Tibial artery (tissue), 4 donors: ENCODE results near the gene DNTTIP2.

Experiments
- DNase-seq, 2 donors: peaks; one replicate each; pipeline ENCODE4 v3.0.0-alpha.2; 2019
- H3K27ac ChIP-seq, 2 donors: fragments of 200-600 bp; sonication (generic) in 1 of 2; 1 replicate in 1 of 2; 2 replicates in 1 of 2; pipeline ENCODE4 v1.5.1; 2018 to 2019; ENCODE audit warnings: mild to moderate bottlenecking in 1 of 2
- H3K27me3 ChIP-seq, 2 donors: fragments of 200-600 bp; sonication (generic) in 1 of 2; one replicate each; pipeline versions ENCODE4 v1.5.1 to v1.6.0; 2016 to 2019
- H3K36me3 ChIP-seq, 3 donors: fragments of 200-600 bp; sonication (generic) in 2 of 3; one replicate each; pipeline ENCODE4 v1.5.1; 2016 to 2019; ENCODE audit warnings: mild to moderate bottlenecking in 2 of 3
- H3K4me1 ChIP-seq, 4 donors: fragments of 200-600 bp; sonication (generic) in 2 of 4; 1 replicate in 3 of 4; 2 replicates in 1 of 4; pipeline ENCODE4 v1.5.1; 2016 to 2019
- H3K4me3 ChIP-seq, 2 donors: fragments of 200-600 bp; sonication (generic) in 1 of 2; 1 replicate in 1 of 2; 2 replicates in 1 of 2; pipeline ENCODE4 v1.5.1; 2018 to 2019; ENCODE audit warnings: mild to moderate bottlenecking in 2 of 2
- H3K9me3 ChIP-seq, 3 donors: fragments of 200-600 bp; sonication (generic) in 1 of 3; one replicate each; pipeline ENCODE4 v1.5.1; 2016 to 2019
- intact Hi-C: fragments of 100-400 bp; cut with DNase I; formaldehyde crosslinking; loops from one replicate; pipeline ENCODE4 v1.15.0; 2023; ENCODE audit warnings: low total_unique reads
- TF ChIP-seq, protein P1 (sequence below), 2 experiments: fragments of 200-600 bp in 1 of 2; fragments of 450-650 bp in 1 of 2; IDR thresholded peaks; one replicate each; pipeline ENCODE4 v1.5.1; 2017 to 2019; ENCODE audit warnings: antibody characterized with exemption in 2 of 2, mild to moderate bottlenecking in 1 of 2, moderate library complexity in 1 of 2

The DNTTIP2 gene

GRCh38 chr1:93829061-93829460 is 49.9 kb downstream of the DNTTIP2 start:
- H3K36me3 ChIP-seq = no peaks in the 10 kb centered on the region
- no peaks in the 10 kb centered on the region for H3K9me3 ChIP-seq
- H3K4me1 ChIP-seq = no peaks in the 10 kb centered on the region
- intact Hi-C loops = no loop called here
- no peaks in the 10 kb centered on the region for H3K27me3 ChIP-seq
- TF ChIP-seq, protein P1, sequence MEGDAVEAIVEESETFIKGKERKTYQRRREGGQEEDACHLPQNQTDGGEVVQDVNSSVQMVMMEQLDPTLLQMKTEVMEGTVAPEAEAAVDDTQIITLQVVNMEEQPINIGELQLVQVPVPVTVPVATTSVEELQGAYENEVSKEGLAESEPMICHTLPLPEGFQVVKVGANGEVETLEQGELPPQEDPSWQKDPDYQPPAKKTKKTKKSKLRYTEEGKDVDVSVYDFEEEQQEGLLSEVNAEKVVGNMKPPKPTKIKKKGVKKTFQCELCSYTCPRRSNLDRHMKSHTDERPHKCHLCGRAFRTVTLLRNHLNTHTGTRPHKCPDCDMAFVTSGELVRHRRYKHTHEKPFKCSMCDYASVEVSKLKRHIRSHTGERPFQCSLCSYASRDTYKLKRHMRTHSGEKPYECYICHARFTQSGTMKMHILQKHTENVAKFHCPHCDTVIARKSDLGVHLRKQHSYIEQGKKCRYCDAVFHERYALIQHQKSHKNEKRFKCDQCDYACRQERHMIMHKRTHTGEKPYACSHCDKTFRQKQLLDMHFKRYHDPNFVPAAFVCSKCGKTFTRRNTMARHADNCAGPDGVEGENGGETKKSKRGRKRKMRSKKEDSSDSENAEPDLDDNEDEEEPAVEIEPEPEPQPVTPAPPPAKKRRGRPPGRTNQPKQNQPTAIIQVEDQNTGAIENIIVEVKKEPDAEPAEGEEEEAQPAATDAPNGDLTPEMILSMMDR (IDR thresholded peaks at IDR 0.05) = no peak
- H3K4me3 ChIP-seq = no peak overlapping the region
- H3K27ac ChIP-seq = no peak overlapping the region
- no peak for DNase-seq

DNA sequence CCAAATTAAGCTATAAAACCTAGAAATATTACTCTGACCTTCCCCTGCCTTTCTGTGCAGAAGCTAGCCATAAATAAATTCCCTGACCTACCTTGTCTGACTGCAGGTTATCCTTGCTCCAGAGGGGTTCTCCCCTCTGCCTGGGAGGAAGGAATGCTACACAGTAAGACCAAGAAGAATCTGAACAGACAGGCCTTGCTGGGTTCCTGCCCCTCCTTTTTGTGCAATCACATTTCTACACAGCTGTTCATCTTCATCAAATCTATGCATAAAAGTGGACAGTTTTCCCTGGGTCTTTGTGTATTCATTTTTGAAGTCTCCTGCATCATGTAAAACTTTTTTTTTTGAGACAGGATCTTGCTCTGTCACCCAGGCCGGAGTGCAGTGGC is 50.6 kb downstream of the DNTTIP2 start:
- H3K4me1 ChIP-seq = no peaks in the 10 kb centered on the region
- H3K36me3 ChIP-seq = no peaks in the 10 kb centered on the region
- no peak overlapping the region for H3K4me3 ChIP-seq
- TF ChIP-seq, protein P1 (IDR thresholded peaks at IDR 0.05) = no peak
- DNase-seq = no peak
- no peaks in the 10 kb centered on the region for H3K27me3 ChIP-seq
- intact Hi-C loops = no loop called here
- no peaks in the 10 kb centered on the region for H3K9me3 ChIP-seq
- H3K27ac ChIP-seq = no peak overlapping the region

DNA sequence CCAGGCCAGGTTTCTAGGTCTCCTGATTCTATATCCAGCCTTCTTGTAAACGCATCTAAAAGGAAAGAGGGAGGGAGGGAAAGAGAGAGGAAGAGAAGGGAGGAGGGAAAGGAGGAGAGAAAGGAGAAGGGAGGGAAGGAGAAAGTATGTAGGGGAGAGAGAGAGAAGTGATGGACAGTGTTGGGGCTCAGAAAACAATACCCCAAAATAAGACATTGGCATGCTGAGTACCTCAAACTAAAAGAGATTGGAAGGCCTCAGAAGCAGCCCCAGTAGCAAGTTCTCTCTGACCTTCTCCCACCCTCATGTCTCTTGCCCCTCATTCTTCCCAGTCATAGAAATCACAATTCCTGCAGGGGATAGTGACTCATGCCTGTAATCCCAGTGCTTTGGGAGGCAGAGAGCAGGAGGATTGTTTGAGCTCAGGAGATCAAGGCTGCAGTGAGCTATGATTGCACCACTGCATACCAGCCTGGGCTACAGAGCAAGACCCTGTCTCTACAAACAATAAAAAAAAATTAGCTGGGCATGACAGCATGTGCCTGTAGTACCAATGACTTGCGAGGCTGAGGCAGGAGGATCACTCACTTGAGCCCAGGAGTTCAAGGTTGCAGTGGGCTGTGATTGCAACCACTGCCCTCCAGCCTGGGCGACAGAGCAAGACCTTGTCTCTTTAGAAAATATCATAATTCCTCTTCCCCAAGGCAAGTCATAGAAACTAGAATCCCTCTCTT is 51.2 kb downstream of the DNTTIP2 start:
- TF ChIP-seq, protein P1 (IDR thresholded peaks at IDR 0.05) = no peak

DNA sequence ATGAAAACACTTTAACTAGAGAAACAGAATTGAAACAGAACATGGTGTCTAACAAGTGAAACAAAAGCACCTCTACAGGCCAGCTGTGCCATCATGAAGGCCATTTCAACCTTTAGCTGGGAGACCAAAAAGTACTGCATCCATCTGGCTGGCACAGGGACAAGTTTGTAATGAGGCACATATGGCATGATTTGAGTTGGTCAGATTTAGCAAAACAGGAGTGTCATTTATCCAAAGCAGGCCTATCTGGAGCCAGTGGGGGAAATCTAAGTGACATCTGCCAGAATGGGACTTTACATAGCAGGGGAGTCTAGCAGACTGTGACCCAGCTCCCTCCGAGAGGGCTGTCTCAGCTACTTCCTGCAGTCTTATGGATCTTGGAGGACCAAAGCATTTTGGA is 51.9 kb downstream of the DNTTIP2 start:
- no peaks in the 10 kb centered on the region for H3K36me3 ChIP-seq
- H3K9me3 ChIP-seq = no peaks in the 10 kb centered on the region
- no peak overlapping the region for H3K27ac ChIP-seq
- H3K4me1 ChIP-seq = no peaks in the 10 kb centered on the region
- no peak for DNase-seq
- intact Hi-C loops = no loop called here
- no peak overlapping the region for H3K4me3 ChIP-seq
- H3K27me3 ChIP-seq = no peaks in the 10 kb centered on the region
- TF ChIP-seq, protein P1 (IDR thresholded peaks at IDR 0.05) = no peak

More for the DNA sequence above, 51.2 kb downstream of the DNTTIP2 start:
- Histone ChIP-seq H3K4me1 (no peaks in the 10 kb centered on the region), H3K27ac (no peak overlapping the region), H3K27me3 (no peaks in the 10 kb centered on the region), H3K36me3 (no peaks in the 10 kb centered on the region), H3K4me3 (no peak overlapping the region), H3K9me3 (no peaks in the 10 kb centered on the region)
- intact Hi-C loops = no loop called here
- DNase-seq = no peak

GRCh38 chr1:93824834-93825233 is 54.2 kb downstream of the DNTTIP2 start:
- Histone ChIP-seq H3K4me1 (peaks cover 0 to 9% (median 0%) of the 10 kb centered on the region in 4 donors), H3K4me3 (no peak overlapping the region), H3K27me3 (no peaks in the 10 kb centered on the region), H3K36me3 (no peaks in the 10 kb centered on the region), H3K9me3 (no peaks in the 10 kb centered on the region), H3K27ac (no peak overlapping the region)
- intact Hi-C loops = no loop called here
- DNase-seq = no peak
- TF ChIP-seq, protein P1 (IDR thresholded peaks at IDR 0.05) = no peak
